ENCODE results near the gene IER5L.
"Not testable (repeated sequence)": the region's sequence is repeated elsewhere in the genome, so short reads cannot be mapped to it uniquely, and the experiment has no call there.

IER5L gene

DNA sequence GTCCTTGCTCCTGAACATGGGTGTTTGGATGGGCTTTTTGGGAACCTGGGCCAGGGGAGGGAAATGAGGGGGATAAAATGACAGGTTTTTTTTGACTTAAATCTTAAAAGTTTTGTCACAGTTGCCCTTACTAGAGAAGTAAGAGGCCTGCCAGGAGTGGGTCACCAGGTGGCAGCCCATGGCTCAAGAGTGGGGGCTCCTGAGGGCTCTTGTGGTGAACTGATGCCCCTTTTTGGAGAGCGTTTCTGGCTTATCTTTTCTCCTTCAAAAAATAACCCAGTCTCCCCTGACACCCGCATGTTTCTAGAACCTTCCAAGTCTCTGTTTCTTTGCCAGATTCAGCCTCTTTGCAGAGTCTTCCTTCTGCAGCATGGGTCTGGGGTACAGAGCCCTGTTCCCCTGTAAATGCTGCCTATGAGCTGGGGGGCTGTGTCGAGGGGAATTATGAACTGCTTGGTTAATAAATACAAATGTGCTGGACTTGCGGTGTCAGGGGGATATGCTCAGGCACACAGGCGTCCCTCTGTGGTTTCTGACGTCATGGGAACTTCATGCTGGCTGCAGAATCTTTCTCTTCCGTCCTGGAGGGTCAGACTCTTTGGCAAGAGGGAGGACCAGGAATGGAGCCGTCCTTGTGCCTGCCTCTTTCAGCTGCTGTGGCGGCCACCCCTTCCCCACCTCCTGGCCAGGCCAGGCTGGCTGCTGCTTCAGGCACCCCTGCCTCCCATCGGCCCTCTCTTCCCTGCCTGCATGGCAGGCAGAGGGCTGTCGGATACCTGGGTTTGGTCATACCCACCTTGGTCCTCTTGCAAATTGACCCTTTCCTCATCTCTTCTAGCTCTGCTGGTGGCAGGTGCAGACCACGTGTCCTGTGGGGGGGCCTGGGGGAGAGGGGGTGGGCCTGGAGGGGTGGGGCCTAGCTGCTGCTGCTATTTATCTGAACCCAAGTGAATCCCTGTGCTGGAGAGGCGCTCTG is 36.7 kb downstream of the IER5L start:
- DNase-seq (ENCODE audit: insufficient read length, low spot score), result no peak
- FAIRE-seq, result no peak

DNA sequence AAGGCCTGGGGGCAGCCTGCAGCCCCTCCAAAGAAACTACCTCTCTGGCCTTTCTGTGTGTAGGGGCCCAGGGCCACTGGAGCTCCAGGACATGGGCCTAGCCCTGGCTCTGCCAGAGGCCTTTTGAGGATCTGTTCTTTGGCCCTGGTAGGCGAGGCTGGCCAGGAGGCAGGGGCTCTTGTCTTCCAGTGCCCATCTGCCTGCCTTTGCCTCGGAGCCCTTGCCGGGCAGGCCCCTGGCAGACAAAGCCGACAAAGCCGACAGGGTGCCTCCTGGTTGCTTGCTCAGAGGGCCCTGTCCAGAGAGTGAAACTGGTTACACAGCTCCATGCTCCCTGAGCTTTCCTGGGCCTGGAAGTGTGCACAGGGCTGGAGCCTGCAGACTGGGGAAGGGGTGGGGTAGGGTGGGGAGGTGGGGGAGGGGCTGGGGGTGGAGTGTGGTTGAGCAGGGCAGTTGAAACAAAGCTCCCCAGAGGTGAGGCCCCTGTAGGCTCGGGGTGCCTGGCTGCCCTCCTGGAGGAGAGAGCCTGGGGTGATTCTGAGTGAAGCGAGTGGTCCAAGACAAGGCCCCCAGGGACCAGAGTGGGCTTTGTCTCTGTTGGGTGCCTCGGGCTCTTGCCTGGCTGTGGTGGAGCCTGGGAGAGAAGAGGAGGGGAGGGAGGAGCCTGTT is 37.5 kb downstream of the IER5L start:
- no peak for DNase-seq (ENCODE audit: insufficient read length, low spot score)

DNA sequence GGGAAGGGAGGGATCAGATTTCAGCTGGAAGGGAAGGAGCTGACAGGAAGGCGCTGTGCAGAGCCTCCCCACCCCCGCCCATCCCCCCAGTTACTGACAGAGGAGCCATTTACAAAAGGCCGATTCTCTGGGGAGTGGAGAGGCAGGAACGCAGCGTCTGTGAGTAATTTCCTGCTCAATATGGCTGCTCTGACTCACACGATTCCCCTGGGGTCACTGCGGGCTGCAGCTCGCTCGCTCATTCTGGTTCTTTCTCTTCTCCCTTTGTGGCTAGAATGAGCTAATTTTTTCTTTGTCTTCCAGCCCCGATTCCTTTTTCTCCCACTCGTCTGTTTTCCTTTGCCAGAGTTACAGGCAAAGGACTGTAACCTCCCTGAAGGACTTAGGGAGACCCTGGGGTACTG is 38.1 kb downstream of the IER5L start:
- FAIRE-seq, result no peak

More for the DNA sequence above, 37.5 kb downstream of the IER5L start:
- no peak for FAIRE-seq

DNA sequence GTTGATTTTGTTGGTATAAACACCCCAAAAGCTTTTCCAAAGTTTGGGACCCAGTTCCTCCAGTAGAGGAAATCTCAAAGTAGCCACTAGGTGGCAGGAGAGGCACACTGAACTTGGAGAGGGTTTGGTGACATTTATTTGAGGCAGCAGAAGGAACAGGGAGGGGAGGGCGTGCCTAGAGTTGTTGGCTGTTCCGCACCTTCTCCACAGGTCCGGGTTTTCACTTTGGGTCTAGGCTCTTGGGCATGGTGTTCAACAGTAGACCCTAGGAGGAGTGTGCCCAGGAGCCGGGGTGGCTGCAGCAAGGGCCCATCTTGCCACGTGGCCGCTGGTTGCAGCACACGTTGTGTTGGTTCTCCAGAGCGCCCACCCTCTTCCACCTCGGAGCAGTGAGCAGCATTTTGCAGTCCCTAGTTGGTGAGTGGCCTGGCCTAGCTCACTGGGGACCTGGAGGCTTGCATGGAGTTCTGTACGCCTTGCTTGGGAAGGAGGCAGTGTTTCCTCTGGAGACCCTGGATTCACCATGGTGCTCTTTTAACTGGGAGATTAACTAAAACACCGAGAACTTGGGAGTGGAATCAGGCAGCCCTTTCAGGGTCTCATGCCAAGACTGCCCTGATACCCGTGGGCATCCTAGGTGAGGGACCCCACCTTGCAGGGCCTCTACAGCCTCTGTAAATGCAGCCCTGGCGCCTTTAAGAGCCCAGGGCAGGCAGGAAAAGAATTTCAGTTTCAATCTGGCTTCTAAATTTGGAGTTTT is 38.6 kb downstream of the IER5L start:
- DNase-seq (ENCODE audit: insufficient read length, low spot score) (peak; percentile 74), FAIRE-seq (peak; percentile 55)

More for the DNA sequence above, 38.1 kb downstream of the IER5L start:
- peak; percentile 91 for DNase-seq (ENCODE audit: insufficient read length, low spot score)

DNA sequence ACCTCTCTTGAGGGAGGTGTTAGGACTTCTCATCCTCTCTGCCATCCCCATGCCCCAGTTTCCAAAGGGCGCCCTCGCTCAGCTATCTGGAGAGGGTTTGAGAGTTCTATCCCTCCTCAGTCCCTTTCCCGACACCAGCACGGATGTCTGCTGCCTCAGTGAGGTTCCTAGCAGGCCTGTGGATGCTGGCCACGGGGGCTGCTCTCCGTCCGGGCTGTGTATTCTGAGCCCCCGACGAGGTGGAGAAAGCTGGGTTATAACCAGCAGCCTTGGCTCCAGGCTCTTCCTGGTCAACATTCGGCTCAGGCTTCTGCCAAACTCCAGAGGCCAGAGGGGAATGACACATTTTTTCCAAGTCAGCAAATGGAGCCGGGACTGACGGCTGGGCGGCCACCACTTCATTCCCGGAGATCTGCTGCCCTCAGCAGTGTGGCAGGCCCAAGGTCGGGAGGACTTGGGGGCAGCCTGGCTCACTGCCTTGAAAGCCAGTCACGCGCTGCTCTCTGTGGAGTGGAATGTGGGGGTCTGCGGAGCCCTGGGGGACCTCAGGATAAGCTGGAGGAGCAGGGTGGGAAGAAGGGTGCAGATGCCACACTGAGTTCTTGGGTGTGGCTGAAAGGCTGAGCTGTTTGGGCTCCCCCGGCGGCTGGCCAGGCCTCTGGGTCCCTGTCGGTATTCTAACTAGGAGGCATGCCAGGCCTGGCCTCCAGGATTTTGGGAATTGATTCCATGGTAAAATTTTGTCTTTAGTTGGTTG is 39.4 kb downstream of the IER5L start:
- DNase-seq (ENCODE audit: insufficient read length, low spot score) (no peak), FAIRE-seq (no peak)

DNA sequence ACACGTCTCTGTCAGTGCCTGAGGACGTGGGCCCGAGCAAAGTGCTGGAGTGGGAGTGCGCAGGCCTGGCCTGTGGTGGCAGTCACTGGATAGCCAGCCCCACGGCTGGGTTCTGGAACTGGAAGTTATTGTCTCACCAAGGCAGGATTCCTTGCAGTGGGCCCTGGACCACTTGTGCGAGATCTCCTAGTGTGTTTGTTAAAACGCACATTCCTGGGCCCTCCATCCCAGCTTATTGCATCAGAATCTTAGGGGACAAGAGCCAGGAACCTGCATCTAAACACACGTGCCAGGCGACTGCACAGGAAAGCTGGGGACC is 40.0 kb downstream of the IER5L start:
- FAIRE-seq (no peak), DNase-seq (ENCODE audit: insufficient read length, low spot score) (no peak)

DNA sequence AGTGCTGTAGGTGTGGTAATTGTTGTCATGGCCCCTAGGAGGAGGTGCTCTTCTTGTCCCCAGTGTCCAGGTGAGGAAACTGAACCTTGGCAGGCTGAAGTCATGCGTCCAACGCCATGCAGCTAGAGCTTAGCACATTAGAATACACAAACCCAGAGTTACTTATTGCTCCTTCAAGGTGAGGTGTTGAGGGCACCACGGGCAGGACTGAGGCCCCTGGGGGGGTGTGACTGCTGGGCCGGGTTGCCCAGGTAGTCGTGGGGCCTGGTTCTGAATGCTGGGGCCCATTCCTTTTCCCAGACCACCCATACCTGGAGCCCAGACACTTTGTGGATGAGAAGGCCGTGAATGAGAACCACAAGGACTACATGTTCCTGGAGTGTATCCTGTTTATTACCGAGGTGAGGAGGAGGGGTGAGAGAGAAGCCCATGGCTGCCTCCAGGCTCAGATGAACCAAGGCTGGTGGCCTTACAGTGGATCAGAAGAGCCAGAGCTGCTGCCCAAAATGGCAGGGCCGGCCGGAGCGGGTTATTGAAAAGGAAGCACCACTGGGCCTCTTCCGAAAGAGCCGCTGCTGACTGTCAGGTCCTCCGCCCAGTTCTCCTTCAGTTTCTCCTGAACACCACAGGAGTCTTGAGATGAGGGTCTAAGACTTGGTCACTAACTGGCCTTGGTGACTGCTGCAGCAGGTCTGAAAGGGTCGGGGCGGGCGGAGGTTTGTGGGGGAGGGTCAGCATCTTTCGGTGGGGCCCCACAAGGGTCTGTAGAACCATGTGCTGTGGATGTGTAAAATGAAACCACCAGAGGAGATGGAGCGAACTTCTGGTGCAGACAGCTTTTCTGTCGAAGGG is 40.5 kb downstream of the IER5L start:
- no peak for DNase-seq (ENCODE audit: insufficient read length, low spot score)
- no peak for FAIRE-seq

DNA sequence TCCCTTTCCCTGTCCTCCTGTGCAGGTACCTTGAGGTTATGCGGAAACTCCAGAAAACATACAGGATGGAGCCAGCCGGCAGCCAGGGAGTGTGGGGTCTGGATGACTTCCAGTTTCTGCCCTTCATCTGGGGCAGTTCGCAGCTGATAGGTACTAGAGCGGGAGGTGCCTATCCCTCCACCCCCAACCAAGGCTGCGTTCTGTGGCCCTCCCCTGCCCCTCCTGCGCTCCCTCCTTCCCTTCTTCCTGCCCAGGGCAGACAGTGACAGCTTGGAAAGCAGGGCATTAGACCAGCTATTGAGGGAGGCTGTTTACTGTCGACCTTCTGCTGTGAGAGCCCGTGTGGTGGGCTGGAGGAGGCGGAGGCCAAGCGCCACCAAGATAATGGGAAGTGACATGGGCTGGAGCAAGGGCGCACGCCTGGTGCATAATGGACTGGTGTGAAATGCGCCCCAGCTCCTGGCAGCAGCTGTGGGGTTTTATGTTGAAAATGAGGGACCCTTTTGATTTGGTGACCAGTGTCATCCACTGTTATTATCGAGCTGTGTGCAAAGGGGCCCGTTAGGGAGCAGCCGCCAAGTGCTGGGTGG is 41.5 kb downstream of the IER5L start:
- DNase-seq (ENCODE audit: insufficient read length, low spot score) (no peak), FAIRE-seq (no peak)

DNA sequence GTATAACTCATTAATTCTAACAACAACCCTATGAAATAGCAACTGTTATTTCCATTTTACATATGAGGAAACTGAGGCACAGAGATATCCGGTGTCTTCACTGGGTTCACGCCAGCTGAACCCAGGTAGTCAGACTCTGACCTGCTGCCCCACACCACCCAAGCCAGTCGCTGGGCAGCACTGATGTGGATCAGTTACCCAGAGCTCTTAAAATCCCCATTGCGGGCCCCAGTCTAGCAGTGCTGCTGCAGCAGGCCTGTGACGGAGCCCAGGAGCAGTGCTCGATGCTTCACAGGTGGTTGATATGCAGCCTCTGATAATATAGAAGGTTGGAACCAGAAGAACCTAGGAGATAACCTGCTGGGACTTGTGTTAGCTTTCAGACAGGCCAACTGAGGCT is 42.6 kb downstream of the IER5L start:
- DNase-seq (ENCODE audit: insufficient read length, low spot score), result no peak
- no peak for FAIRE-seq

DNA sequence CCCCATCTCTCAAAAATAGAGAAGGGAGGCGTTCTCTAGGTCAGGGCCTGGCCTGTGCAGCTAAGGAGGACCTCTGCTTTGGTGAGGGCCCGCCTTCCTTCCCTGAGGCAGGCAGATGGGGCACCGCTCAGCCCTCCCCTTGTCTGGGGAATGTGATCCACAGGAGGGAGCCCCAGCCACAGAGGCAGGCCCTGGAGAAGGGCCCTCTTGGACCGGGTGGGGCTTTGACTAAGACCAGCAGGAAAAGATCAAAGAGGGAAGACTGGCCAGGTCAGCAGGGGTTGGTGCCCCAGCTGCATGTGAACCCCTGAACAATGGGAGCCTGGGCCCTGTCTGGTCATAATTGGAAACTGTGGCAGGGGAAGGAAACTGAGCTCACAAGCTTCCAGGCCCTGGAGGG is 45.0 kb downstream of the IER5L start:
- no peak for FAIRE-seq
- no peak for DNase-seq (ENCODE audit: insufficient read length, low spot score)

DNA sequence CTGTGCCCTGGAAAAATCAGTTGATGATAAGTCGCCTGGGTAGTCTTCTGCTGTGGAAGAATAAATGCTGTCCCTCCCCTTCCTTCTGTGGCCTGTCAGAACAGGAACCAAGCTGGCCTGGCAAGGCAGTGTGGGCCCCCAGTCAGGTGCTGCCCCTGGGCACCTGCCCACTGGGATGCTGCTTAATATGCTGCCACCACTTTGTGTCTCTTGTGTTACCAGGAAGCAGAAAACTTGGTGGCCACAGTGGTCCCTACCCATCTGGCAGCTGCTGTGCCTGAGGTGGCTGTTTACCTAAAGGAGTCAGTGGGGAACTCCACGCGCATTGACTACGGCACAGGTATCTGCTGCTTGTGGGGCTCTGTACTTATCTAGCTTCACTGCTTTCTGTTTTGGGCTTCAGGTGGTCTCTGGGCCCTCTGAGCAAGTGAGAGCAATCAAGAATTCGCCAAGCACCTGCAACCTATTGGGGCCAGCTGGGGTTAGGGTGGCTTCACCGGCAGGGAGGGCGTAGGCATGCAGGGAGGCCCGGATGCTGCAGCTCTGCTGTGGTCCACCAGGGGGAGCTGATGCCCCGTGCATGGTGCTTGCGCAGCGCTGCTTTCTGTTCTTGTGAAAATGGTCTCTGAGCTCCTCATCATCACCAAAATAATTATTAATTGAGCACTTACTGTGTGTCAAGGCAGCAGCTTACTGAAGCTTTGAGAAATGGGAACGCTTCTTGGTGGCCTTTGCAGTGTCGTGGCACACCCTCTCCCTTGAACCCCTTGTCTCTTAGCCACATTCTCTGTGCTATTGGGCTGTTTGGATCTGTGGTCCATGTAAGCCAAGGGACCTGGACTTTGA is 46.5 kb downstream of the IER5L start:
- FAIRE-seq (no peak), DNase-seq (ENCODE audit: insufficient read length, low spot score) (peak; percentile 76)

DNA sequence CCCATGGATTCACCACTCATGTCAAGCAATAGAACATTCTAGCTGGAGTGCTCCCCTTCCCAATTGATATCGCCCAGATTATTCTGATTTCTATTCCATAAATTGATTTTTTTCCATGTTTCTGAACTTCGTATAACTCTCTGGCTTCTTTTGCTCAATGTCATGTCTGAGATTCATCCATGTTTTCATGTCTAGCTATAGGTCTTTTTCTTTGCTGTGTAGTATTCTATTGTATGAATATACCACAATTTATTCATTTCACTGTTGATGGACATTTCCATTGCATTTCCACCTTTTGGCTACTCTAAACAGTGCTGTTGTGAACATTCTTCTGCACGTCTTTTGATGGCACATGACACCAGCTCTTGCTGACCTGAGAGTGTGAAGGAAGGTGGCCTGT is 47.3 kb downstream of the IER5L start:
- DNase-seq (ENCODE audit: insufficient read length, low spot score) (no peak), FAIRE-seq (no peak)

DNA sequence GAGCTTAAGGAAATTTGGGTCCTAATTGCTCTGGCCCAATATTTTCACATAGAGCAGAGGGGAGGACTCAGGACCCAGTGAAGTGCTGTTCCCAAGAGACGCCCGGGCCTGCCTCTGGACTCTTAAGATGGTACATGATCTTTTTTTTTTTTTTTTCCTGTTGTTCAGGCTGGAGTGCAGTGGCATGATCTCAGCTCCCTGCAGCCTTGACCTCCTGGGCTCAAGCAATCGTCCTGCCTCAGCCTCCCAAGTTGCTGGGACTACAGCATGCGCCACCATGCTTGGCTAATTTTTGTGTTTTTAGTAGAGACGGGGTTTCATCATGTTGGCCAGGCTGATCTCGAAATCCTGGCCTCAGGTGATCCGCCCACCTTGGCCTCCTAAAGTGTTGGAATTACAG is 47.8 kb downstream of the IER5L start:
- DNase-seq (ENCODE audit: insufficient read length, low spot score); FAIRE-seq: not testable (repeated sequence)

DNA sequence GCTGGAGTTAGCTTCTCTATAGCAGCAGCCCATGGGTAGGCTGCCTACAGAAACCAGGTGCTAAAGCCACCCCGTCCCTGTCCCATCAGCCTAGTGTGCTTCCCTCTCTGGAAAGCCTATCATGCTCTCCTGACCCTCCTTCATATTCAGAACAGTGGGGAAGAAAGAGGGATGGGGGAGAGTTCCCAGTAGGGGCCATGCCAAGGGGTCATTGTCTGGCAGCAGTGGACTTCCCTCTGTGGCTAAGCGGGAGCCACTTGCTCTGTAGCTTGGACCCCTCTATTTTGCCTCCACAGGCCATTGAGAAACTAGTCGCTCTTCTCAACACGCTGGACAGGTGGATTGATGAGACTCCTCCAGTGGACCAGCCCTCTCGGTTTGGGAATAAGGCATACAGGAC is 49.4 kb downstream of the IER5L start:
- FAIRE-seq (no peak), DNase-seq (ENCODE audit: insufficient read length, low spot score) (no peak)

DNA sequence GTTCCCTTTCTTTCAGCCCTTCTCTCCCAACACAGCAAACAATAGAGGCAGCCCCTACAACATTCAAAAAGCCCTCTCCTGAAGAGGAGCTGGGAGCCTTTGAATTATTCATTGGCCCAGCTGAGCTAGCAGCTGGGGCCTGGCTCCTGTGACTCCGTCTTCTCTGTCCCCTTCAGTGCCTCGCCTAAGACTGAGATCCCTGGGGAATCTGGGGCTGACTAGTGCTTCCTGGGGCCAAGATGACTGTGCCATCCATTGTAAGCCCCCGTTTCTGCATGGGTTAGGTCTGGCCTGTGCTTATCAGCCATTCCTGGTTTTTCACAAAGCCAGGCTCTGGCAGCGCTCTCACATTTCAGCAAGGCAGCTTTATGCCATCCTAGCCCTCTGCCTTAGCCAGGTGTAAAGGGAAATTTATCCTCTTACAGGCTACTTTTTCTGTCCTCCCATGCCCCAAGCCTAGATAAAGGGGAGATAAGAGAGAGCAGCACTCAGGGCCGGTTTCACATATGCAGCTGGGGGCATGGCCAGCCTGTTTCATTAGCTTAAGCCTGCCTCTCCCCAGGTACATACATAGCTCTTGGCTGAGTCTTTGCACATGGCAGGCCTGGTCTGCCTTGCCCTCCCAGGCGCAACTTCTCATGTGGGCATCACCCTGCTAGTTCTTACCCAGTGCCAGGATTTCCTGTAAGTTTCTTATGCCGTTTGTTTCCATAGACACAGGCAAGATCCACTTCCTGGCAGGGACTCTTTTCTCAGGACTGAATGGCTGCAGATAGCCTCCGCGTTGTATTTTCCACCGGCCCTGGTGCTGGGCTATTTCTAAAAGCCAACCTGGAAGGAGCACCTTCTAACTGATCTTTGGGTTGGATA is 51.1 kb downstream of the IER5L start:
- no peak for FAIRE-seq
- DNase-seq (ENCODE audit: insufficient read length, low spot score), result no peak

Data from HTR-8/SVneo (cell line).